BLaER1 treated with 17β-estradiol and CSF1 and Interleukin-3, amounts not matched to agents 10 nM and 100 nM (cell line): Measurements from ENCODE around the gene BCL10.

Experiments
- H3K27ac ChIP-seq, 11 experiments: shearing (Covaris generic); formaldehyde crosslinking; 2 replicates each; pipeline ENCODE4 v1.8.1; 2022
- H3K27me3 ChIP-seq, 11 experiments: shearing (Covaris generic); formaldehyde crosslinking; 2 replicates each; pipeline ENCODE4 v1.8.1; 2022
- H3K36me3 ChIP-seq, 11 experiments: shearing (Covaris generic); formaldehyde crosslinking; 2 replicates each; pipeline ENCODE4 v1.8.1; 2022
- H3K4me1 ChIP-seq, 10 experiments: shearing (Covaris generic); formaldehyde crosslinking; 2 replicates each; pipeline ENCODE4 v1.8.1; 2022
- H3K4me2 ChIP-seq, 11 experiments: shearing (Covaris generic); formaldehyde crosslinking; 2 replicates each; pipeline ENCODE4 v1.8.1; 2022
- H3K4me3 ChIP-seq, 10 experiments: shearing (Covaris generic); formaldehyde crosslinking; 2 replicates each; pipeline ENCODE4 v1.8.1; 2022
- H3K9ac ChIP-seq, 11 experiments: shearing (Covaris generic); formaldehyde crosslinking; 2 replicates each; pipeline ENCODE4 v1.8.1; 2022
- H3K9me3 ChIP-seq, 11 experiments: shearing (Covaris generic); formaldehyde crosslinking; replicated peaks in 1 of 11; 2 replicates each; pipeline ENCODE4 v1.8.1; 2022
- H4K20me1 ChIP-seq, 11 experiments: shearing (Covaris generic); formaldehyde crosslinking; 2 replicates each; pipeline ENCODE4 v1.8.1; 2022
- Cebpa-rat ChIP-seq, 11 experiments: shearing (Covaris generic); IDR thresholded peaks; 2 replicates each; pipeline ENCODE4 v1.8.1; 2022

The BCL10 gene

DNA sequence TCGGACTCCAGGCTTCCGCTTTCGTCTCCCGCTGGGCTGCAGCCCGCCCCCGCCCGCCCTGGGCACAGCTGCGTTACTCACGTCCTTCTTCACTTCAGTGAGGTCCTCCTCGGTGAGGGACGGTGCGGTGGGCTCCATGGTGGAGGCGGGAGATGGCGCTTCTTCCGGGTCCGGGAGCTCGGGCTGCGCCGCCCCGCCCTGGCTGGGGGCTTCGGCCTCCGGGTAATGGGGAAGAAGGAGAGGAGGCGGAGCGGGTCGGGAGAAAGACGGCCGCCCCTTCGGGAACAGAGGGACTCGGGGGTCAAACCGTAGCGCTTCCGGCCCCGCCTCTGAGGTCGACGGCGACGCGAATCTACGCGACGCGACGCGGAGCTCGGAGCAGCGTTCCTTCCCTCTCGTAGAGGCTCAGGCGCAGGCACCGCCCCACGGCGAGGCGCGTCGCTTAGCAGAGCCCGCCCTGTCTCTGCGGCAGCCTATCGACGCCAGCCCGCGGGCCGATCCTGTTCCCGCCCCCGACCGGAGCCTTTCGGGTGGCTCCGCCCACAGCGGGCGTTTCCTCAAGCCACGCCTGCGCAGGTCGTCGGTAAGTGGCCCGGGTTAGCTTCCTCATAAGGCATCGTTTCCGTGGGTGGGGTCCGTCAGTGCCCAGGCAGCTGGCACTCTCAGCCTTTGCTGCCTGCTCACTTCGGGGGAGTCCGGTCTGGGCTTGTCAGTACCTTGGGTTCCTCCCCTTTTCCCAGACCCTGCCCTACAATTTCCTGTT, at the start of gene BCL10:
BCL10 (minus strand) TSS at position 418 of the 763 bp plus-strand sequence; CDS start at position 138, 280 bp downstream.
- Histone ChIP-seq H3K27ac (peak within 1 kb of the TSS; percentile 85 to 96 (median 87)), H3K4me3 (peak within 1 kb of the TSS; percentile 77 to 99 (median 89)), H3K9me3 (peaks cover 0 to 12% (median 0%) of the 10 kb centered on the region in 11 experiments; a peak in 3 of 22 replicates), H4K20me1 (peaks cover 13 to 45% (median 37%) of the 10 kb centered on the region in 11 experiments; a peak in 19 of 22 replicates), H3K27me3 (no peaks in the 10 kb centered on the region), H3K4me1 (peaks cover 22 to 70% (median 40%) of the 10 kb centered on the region in 10 experiments), H3K9ac (peak within 1 kb of the TSS; percentile 86 to 96 (median 89)), H3K4me2 (peak within 1 kb of the TSS; percentile 82 to 96 (median 91)), H3K36me3 (peaks cover 17 to 32% (median 26%) of the 10 kb centered on the region in 11 experiments)
- TF ChIP-seq Cebpa-rat (IDR thresholded peaks at IDR 0.05), result no peak

DNA sequence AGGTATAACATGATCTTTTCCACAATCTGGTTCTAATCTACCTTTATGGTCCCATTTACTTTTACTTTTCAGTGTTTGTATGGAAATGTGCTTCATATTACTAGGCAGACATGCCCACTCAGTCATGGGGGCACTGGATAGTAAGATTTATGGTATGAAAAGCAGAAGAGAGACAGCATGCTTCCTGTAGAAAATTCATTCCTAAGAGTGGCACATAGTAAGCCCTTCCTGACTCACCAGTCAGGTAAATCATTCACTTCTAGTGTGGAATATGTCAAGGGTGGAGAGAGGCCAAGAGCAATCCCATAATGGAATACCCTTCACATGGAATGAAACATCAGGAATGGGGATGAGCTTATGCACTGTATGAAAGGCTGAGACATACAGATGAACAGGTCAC, 49.5 kb upstream of the BCL10 start:
- Histone ChIP-seq H3K27ac (no peak overlapping the region), H3K9me3 (no peaks in the 10 kb centered on the region), H3K4me3 (no peak overlapping the region), H3K9ac (no peak overlapping the region), H3K36me3 (no peaks in the 10 kb centered on the region), H4K20me1 (peaks cover 0 to 23% (median 0%) of the 10 kb centered on the region in 11 experiments; a peak in 9 of 22 replicates), H3K27me3 (peaks cover 65 to 99% (median 91%) of the 10 kb centered on the region in 11 experiments), H3K4me1 (peaks cover 7 to 22% (median 15%) of the 10 kb centered on the region in 10 experiments), H3K4me2 (no peak overlapping the region)
- no peak for TF ChIP-seq Cebpa-rat (IDR thresholded peaks at IDR 0.05)

DNA sequence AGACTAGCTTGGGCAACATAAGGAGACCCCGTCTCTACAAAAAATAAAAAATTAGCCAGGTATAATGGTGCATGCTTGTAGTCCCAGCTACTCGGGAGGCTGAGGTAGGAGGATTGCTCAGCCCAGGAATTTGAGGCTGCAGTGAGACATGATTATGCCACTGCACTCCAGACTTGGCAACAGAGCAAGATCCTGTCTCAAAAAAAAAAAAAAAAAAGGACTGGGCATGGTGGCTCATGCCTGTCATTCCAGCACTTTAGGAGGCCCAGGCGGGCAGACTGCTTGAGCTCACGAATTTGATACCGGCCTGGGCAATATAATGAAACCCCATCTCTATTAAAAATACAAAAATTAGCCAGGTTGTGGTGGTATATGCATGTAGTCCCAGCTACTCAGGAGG, 47.3 kb upstream of the BCL10 start:
- Histone ChIP-seq H3K4me1 (peaks cover 0 to 6% (median 0%) of the 10 kb centered on the region in 10 experiments; a peak in 3 of 20 replicates), H3K9ac (no peak overlapping the region), H3K4me2 (no peak overlapping the region), H3K27me3 (peaks cover 75 to 99% (median 96%) of the 10 kb centered on the region in 11 experiments), H3K36me3 (no peaks in the 10 kb centered on the region), H4K20me1 (peaks cover 0 to 14% (median 0%) of the 10 kb centered on the region in 11 experiments; a peak in 6 of 22 replicates), H3K27ac (no peak overlapping the region), H3K9me3 (no peaks in the 10 kb centered on the region), H3K4me3 (no peak overlapping the region)
- no peak for TF ChIP-seq Cebpa-rat (IDR thresholded peaks at IDR 0.05)

DNA sequence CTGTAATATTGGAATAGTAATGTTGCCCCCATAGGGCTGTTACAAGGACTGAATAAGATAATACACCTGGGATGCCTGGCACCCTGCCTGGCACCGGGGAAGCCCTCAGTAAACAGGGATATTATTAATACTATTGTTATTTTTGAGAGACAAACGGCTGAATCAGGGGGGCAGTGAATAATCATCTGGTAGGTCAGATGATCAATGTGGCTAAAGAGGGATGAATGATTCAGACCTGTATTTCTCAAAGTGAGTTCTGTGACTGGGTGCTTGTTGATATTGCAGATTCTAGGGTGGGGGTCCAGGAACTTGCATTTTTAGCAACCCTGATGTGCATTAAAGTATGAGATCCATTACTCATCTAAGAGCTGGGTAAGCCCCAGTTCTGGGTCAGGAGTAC, 46.2 kb upstream of the BCL10 start:
- H3K27ac ChIP-seq, result no peak overlapping the region
- no peak for TF ChIP-seq Cebpa-rat (IDR thresholded peaks at IDR 0.05)

DNA sequence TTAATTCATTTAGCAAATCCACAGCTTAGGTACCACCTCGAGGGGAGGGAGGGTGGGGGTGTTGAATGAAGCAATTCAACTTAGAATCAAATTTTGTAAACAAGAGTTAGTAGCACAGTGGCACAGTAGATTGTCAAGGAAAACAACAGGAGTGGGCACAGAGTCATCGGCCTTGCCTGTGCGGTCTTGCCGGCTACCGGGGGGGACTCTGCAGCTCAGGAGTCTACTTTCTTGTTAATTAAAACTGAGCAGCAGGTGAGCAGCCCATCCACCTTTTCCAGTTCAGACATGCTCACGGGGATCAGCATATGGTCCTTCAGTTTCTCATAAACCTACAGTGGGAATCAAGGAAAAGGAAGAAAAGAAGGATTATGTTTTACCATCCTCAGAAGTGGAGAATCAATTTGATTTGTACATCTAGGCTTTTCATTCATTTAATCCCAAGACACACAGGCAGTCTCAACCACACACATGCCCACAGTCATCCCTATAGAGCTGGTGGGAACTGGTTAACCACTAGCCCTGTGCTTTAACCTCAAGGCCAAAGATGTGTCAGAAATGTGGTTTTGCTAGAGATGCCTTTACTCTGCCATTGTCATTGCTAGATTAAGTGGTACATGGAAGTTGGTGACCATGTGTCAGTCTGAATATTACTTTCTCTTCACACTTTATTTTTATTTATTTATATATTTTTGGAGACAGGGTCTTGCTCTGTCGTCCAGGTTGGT, 45.0 kb upstream of the BCL10 start:
- Histone ChIP-seq H3K4me1 (peaks cover 0 to 6% (median 0%) of the 10 kb centered on the region in 10 experiments; a peak in 3 of 20 replicates), H3K9me3 (no peaks in the 10 kb centered on the region; a peak in 1 of 22 replicates), H3K27me3 (peaks cover 77 to 99% (median 96%) of the 10 kb centered on the region in 11 experiments), H3K4me3 (no peak overlapping the region), H3K9ac (no peak overlapping the region), H3K27ac (no peak overlapping the region), H4K20me1 (peaks cover 0 to 14% (median 0%) of the 10 kb centered on the region in 11 experiments; a peak in 6 of 22 replicates), H3K4me2 (peak overlapping the region in 1 of 11 experiments; percentile 10; a peak in 1 of 22 replicates), H3K36me3 (no peaks in the 10 kb centered on the region)
- no peak for TF ChIP-seq Cebpa-rat (IDR thresholded peaks at IDR 0.05)

More for the DNA sequence above, 46.2 kb upstream of the BCL10 start:
- H3K9me3 ChIP-seq, result no peaks in the 10 kb centered on the region
- no peak overlapping the region for H3K9ac ChIP-seq
- H3K4me2 ChIP-seq, result no peak overlapping the region
- peaks cover 0 to 14% (median 0%) of the 10 kb centered on the region in 11 experiments; a peak in 6 of 22 replicates for H4K20me1 ChIP-seq
- peaks cover 76 to 99% (median 96%) of the 10 kb centered on the region in 11 experiments for H3K27me3 ChIP-seq
- H3K4me1 ChIP-seq, result peaks cover 0 to 6% (median 0%) of the 10 kb centered on the region in 10 experiments; a peak in 3 of 20 replicates
- no peak overlapping the region for H3K4me3 ChIP-seq
- no peaks in the 10 kb centered on the region for H3K36me3 ChIP-seq

DNA sequence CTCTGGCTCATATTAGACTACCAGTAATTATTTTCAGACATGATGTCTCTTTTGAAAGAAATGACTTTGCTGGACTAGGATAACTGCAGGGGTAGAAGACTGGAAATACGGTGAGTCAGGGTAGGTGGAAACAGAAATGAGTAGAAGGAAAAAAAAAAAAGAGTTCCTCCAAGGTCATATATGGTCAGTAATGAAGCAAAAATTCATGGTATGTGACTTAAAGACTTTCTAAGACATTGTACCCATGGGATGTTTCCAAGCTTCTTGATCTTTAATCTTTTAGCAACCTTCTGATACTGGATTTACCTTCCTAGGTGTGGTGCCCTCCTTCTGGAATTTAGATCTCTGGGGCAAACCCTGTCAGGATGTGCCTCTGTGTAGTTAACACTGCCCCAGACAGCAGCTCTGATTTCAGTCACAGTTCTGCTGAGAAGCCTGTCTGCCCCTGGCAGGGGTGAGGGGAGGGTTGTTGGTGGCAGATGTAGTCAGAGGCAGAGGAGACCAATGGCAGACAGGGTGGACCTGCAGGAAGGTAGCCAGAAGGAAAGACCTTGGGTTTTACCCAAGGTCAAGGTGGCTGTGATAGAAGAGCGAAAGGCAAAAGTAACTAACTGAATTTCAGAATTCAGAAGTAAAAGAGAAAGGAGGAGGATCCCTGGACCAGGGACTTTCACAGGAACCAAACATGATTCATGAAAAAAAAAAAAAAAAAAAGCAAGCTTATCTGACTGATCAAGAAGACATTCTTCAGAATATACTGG, 44.1 kb upstream of the BCL10 start:
- no peak overlapping the region for H3K27ac ChIP-seq
- H3K36me3 ChIP-seq, result no peaks in the 10 kb centered on the region
- H3K4me1 ChIP-seq, result peaks cover 0 to 6% (median 0%) of the 10 kb centered on the region in 10 experiments; a peak in 3 of 20 replicates
- no peak overlapping the region for H3K4me2 ChIP-seq
- TF ChIP-seq Cebpa-rat (IDR thresholded peaks at IDR 0.05), result no peak
- no peak overlapping the region for H3K9ac ChIP-seq
- H4K20me1 ChIP-seq, result peaks cover 0 to 14% (median 0%) of the 10 kb centered on the region in 11 experiments; a peak in 6 of 22 replicates
- no peak overlapping the region for H3K4me3 ChIP-seq
- no peaks in the 10 kb centered on the region; a peak in 1 of 22 replicates for H3K9me3 ChIP-seq
- H3K27me3 ChIP-seq, result peaks cover 76 to 99% (median 96%) of the 10 kb centered on the region in 11 experiments

DNA sequence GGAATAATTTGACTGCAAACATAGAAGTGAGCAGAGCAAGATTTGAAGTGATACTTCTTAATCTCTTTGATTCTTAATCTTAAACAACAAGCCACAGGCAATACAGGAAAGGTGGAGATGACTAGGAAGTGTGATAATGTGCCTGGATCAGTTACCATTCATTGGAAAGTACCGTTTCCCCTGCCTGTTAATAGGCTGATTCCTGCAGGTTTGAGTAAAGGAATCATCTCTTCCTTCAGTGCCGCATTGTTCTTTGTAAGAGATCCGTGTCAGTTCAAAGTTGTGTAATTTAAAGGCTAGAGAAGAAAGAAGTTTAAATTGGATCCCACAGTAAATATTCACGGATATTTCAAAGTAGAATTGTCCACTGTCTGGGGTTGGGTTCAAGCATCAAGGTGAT, 43.5 kb upstream of the BCL10 start:
- Histone ChIP-seq H3K9me3 (no peaks in the 10 kb centered on the region; a peak in 1 of 22 replicates), H3K4me1 (peaks cover 0 to 6% (median 0%) of the 10 kb centered on the region in 10 experiments; a peak in 3 of 20 replicates), H3K4me3 (no peak overlapping the region), H4K20me1 (peaks cover 0 to 14% (median 0%) of the 10 kb centered on the region in 11 experiments; a peak in 6 of 22 replicates), H3K36me3 (no peaks in the 10 kb centered on the region), H3K9ac (no peak overlapping the region), H3K27me3 (peaks cover 76 to 99% (median 95%) of the 10 kb centered on the region in 11 experiments), H3K27ac (no peak overlapping the region), H3K4me2 (no peak overlapping the region)
- no peak for TF ChIP-seq Cebpa-rat (IDR thresholded peaks at IDR 0.05)

DNA sequence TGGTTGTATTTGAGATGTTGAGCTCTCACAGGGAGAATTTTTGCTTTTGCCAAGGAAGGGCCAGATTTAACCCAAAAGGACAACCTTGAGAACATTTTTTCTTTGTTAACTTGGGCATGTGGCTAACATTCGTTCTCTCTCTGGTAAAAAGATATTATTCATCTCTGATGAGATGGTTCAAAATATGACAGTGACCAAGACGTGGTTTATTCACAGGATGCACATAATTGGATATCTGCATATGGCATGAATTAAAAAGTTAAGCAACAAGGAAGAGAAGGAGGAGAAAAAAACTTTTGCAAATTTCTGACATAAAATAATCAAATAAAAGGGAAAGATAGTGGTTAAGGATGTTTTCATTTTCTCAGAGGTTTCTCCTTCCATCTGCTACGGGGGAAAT, 43.1 kb upstream of the BCL10 start:
- no peak overlapping the region for H3K4me3 ChIP-seq
- H3K9ac ChIP-seq, result no peak overlapping the region
- peaks cover 80 to 99% (median 96%) of the 10 kb centered on the region in 11 experiments for H3K27me3 ChIP-seq
- H3K9me3 ChIP-seq, result no peaks in the 10 kb centered on the region; a peak in 1 of 22 replicates
- peaks cover 0 to 6% (median 0%) of the 10 kb centered on the region in 10 experiments; a peak in 3 of 20 replicates for H3K4me1 ChIP-seq
- no peak for TF ChIP-seq Cebpa-rat (IDR thresholded peaks at IDR 0.05)
- H3K27ac ChIP-seq, result no peak overlapping the region
- H3K4me2 ChIP-seq, result no peak overlapping the region
- H4K20me1 ChIP-seq, result peaks cover 0 to 10% (median 0%) of the 10 kb centered on the region in 11 experiments; a peak in 6 of 22 replicates
- no peaks in the 10 kb centered on the region for H3K36me3 ChIP-seq
